GM15510 (cell line): ENCODE measurements around the gene CNTRL.

Source experiments
- POLR2A ChIP-seq: IDR thresholded peaks from 3 replicates; pipeline ENCODE4 v1.6.1; 2011; ENCODE audit warnings: borderline replicate concordance; ENCODE audit not compliant: insufficient read length; ENCODE audit errors: extremely low read depth

The CNTRL gene

GRCh38 chr9:121153642-121154041 lies 78.9 kb downstream of the CNTRL start:
- TF ChIP-seq POLR2A: no peak

DNA sequence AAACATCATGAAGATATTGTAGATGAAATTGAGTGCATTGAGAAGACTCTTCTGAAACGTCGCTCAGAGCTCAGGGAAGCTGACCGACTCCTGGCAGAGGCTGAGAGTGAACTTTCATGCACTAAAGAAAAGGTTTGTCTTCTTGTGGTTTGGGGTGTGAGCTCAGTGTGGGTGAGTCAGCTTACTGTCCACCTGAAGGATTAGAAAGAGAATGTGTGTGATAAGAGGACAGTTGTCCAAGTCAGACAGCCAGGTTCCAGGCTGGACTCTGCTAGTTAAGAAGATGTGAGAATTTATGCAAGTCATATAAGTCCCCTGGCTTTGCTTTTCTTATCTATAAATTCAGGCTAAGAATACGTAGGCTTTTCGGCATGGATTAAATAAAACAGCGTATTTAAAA lies 80.0 kb downstream of the CNTRL start:
- TF ChIP-seq POLR2A: no peak

DNA sequence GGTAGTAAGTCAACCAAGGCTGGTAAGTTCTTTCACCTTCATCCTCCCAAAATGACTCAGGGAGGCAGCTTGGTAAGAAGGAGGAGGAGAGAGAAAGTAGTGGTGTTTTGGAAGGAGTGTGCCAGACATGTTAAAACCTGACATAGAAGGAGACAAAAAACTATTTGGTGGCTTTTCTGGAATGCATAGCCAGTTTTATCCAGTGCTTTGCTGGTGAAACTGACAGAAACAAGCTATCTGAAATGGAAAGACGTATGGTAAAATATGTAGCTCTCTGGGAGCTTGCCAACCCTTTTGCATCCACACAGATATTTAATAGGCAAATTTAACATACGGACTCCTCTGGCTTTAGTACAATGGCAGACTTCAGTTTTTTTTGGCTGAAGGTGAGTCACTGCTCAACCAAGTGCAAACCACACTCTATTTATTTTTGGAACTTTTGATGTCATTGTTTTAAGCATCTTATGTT lies 81.5 kb downstream of the CNTRL start:
- TF ChIP-seq POLR2A: no peak

DNA sequence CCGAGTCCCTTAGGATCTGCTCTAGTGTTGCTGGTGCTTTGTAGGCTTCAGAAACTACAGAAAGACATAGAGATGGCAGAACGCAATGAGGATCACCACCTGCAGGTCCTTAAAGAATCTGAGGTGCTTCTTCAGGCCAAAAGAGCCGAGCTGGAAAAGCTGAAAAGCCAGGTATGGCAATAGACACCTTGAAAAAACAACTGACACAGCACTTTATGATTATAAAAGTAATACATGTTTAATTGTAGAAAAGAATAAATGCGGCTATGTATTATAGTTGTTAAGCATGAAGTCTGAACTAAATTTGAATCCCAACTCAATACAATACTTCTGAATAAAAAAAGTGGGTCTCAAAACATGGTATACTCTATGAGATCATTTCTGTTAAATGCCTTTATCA lies 83.2 kb downstream of the CNTRL start:
- no peak for TF ChIP-seq POLR2A

- no peak for TF ChIP-seq POLR2A
Observed at GRCh38 chr9:121160025-121160424, 85.3 kb downstream of the CNTRL start.

DNA sequence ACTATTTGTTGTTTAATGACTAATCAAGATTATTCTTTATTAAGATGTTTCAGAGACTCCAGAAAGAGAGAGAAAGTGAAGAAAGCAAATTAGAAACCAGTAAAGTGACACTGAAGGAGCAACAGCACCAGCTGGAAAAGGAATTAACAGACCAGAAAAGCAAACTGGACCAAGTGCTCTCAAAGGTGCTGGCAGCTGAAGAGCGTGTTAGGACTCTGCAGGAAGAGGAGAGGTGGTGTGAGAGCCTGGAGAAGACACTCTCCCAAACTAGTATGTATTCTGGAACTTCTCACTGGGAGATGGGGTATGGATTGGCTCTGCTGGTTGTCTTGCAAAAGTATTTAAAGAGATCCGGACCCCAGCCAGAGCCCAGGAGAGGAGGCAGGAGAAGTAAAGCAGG lies 93.3 kb downstream of the CNTRL start:
- TF ChIP-seq POLR2A: no peak

GRCh38 chr9:121169094-121169601 lies 94.4 kb downstream of the CNTRL start:
- TF ChIP-seq POLR2A: no peak

- TF ChIP-seq POLR2A: no peak
Observed at GRCh38 chr9:121171236-121171635, 96.5 kb downstream of the CNTRL start.

DNA sequence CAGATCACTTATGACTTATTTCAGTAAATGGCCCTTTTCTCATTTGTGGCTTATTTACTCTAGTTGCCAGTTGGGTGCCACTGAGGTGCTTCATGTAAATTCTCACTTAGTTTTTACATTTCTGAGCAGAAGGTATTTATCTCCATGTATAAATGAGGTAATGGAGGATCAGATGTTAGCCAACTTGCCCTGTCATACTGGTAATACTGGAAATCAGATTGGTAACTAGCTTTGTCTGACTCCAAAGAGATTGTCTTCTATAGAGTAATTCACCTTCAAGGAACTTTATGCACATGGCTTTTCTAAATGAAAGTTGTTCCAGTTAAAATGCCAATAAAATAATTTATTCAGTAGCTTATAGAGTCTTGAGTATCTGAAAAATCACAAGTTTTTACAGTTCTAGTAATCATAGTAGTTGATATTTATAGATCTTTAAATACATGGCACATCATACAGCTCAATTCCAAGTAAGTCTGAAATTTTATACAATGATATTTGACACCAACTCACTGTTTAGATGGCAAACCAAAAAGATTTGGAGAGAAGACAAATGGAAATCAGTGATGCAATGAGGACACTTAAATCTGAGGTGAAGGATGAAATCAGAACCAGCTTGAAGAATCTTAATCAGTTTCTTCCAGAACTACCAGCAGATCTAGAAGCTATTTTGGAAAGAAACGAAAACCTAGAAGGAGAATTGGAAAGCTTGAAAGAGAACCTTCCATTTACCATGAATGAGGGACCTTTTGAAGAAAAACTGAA lies 98.2 kb downstream of the CNTRL start:
- TF ChIP-seq POLR2A: no peak

GRCh38 chr9:121173501-121173900 lies 98.7 kb downstream of the CNTRL start:
- no peak for TF ChIP-seq POLR2A

DNA sequence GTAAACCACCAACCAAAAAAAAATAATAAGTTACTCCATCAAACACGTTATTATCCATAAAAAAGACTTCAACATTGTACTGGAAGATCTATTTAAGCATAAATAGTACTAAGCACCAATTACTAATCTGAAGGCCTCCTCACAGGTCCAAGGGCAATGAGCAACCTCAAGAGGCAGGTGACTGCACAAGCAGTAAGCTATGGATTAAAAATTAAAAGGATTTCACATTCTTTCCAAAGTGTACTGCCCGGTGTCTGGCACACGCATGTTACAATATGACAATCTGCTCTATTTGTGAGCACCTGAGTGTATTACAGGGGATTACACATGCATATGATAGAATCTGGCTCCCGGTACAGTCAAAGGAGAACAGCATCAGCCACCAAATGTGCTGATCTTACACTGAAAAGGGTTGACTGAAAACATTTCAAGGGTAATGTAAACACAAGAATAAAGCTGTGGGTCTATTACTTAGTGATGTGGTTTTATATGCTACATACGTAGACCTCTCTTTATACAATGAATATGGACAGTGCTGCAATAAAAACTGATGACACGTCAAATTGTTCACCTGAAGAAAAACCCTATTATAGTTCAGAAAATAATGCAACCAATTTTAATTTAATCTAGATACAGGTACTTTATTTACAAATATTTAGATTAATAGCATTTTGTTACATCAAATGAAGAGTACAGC lies 104.1 kb downstream of the CNTRL start:
- no peak for TF ChIP-seq POLR2A

- TF ChIP-seq POLR2A: no peak
Observed at GRCh38 chr9:121179930-121180681, 105.4 kb downstream of the CNTRL start.

DNA sequence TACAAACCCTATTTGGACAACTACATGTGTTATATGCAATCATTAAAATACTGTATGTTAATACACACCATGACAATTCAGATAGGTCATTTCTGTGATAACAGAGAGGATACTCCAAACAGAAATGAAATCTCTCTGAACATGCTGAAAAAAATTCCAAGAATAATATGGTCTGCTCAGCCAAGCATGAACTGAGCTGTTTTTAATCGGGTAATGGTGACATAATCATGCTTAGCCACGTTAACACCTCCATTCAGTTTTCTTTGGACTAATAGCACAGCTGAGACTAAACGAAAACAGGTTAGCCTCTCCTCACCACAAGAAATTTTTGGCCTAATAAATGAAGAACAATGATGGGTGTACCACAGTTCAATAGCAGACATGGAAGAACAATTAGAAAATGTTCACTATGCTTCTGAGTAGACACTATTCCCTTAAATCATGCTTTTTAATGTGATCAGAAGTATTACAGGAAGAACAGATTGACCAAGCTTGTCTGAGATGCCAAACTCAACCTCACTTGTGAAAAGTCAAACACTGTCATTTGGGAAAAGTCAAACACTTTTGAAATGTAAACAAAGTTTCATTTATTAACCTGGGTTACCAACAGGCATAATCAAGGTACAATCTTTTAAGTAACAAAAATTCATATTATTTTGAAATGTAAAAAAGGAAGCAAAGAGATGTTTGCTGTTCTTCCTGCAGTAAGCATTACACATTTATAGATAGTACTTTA lies 107.5 kb downstream of the CNTRL start:
- no peak for TF ChIP-seq POLR2A

DNA sequence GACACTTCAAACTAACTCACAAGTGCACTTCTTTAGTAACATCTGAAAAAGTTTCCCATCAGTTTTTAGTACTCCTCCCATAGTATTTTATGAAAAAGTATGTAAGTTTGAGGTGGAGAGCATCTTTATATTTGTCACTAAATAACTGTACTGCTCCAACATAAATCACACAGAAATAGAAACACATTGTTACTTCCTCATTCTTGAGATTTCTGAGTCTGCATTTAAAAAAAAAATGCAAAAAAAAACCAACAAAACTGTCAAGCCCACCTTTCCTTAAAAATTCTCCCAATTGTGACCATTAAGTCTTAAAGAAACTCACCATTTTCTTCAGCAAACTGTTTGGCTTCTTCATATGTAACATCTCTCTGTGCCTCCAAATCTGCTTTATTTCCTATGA lies 108.2 kb downstream of the CNTRL start:
- no peak for TF ChIP-seq POLR2A
